Skin of body (tissue), 2 donors: ENCODE results near the gene CD209. TPM values are rescaled to one million over a fixed set of nuclear protein-coding genes. Genes with fewer than 3 reads are reported as not detected.
"Not testable (repeated sequence)": the region's sequence is repeated elsewhere in the genome, so short reads cannot be mapped to it uniquely, and the experiment has no call there.

Source experiments
- DNase-seq: peaks from one replicate; lab custom pipeline; 2025; lab: John Stamatoyannopoulos, UW
- total RNA-seq: library from RNA; depleted of rRNA; stranded (reverse); fragments of >200 nt; gene quantifications from one replicate; pipeline ENCODE4 v1.2.3, GENCODE V29; 2014

Gene CD209, protein sequence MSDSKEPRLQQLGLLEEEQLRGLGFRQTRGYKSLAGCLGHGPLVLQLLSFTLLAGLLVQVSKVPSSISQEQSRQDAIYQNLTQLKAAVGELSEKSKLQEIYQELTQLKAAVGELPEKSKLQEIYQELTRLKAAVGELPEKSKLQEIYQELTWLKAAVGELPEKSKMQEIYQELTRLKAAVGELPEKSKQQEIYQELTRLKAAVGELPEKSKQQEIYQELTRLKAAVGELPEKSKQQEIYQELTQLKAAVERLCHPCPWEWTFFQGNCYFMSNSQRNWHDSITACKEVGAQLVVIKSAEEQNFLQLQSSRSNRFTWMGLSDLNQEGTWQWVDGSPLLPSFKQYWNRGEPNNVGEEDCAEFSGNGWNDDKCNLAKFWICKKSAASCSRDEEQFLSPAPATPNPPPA
- 5.8 TPM for total RNA-seq

DNA sequence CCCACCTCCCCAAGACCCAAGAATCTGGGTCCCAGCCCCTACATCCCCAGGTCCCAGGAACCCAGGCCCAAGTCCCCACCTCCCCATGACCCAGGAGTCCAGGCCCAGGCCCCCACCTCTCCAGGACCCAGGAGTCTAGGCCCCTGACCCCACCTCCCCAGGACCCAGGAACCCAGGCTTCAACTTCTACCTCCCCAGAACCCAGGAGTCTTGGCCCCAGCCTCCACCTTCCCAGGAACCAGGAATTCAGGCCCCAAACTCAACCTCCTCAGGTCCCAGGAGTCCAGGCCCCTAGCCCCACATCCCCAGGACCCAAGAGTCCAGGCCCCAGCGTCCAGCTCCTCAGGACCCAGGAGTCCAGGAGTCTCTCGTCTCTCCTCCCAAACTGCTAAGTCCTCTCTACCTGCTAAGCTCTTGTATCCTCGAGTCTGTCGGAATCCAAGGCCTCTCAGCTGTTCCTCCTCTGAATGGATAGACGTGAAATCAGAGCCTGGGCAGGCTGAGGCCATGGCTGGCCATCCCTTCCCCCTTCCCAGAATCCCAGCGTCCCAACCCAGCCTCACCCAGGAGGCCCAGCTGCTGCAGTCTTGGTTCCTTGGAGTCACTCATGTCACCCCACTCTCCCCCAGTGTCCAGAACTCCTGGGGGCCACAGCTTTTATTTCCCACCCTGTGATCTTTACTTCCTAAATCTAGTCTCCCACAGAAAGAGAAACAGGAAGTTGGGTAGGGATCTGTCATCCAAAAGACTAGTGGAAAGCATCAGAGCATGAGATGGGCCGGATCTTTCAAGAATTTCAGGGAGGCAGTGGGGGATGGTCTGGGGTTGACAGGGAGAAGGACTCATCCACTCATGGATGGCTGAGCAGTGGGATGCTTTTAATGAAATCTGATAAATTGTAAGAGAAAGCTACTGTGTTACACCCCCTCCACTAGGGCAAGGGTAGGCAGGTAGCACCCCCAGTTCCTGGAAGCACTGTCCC, at the start of gene CD209:
CD209 (minus strand) TSS at position 632 of the 982 bp plus-strand sequence; CDS start at position 609, 23 bp downstream.
- DNase-seq, result no peak

- DNase-seq, result no peak
Measured at GRCh38 chr19:7795555-7796161, 48.3 kb upstream of the CD209 start.

- no peak for DNase-seq
Measured at GRCh38 chr19:7793493-7793892, 46.2 kb upstream of the CD209 start.

GRCh38 chr19:7792701-7793100, 45.4 kb upstream of the CD209 start:
- not testable (repeated sequence) for DNase-seq

DNA sequence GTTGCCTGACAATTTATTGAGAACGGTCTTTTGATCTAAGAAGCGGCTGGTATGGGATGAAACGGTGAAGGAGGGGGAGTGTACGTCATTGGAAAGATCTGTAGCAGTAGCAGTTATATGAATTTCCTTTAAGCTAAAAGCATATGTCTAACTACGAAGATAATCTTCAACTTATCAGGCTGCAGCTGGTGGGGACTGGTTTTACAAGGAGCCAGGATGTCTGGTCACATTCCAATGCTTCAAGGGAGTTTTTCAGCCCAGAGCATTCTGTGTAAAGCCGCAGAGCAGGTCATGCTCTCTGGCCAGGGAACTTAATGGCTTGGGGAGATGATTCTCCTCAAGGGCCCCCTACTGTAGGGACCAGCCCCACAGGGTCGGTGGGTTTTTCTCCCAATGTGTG, 44.9 kb upstream of the CD209 start:
- DNase-seq, result no peak

DNA sequence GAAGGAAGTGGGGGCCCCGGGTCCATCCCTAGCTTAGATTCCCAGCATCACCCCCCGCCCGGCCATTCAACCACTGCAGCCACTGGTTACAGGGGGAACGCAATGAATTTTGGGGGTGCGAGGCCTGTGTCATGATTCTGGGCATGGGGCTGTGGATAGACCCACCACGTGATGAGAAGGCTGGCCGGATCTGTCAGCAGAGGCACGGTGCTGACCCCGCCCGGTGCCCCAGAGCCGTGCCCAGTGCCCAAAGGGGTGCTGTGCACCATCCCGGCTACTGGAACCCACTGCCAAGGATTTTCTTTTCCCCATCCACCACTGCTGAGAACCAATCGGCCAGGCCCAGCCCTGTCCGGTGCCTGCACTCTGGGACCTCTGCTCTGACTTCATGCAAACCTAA, 43.1 kb upstream of the CD209 start:
- no peak for DNase-seq

- no peak for DNase-seq
Measured at GRCh38 chr19:7789447-7789846, 42.1 kb upstream of the CD209 start.

DNA sequence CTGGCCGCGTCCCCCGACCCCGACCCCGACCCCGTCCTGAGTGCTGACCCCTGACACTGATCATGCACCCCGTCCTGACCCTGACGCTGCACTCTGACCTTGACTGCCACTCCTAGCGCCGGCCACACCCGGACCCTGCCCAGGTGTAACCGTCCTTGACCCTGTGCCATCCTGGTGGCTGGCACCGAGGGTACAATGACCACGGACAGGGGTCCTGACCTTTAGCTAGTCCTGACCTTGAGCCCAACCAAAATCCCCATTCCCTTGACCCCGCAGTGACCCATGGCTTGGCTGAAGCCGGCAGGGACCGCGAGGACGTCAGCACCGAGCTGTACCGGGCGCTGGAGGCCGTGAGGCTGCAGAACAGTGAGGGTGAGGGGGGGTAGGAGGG, 41.6 kb upstream of the CD209 start:
- DNase-seq, result no peak

DNA sequence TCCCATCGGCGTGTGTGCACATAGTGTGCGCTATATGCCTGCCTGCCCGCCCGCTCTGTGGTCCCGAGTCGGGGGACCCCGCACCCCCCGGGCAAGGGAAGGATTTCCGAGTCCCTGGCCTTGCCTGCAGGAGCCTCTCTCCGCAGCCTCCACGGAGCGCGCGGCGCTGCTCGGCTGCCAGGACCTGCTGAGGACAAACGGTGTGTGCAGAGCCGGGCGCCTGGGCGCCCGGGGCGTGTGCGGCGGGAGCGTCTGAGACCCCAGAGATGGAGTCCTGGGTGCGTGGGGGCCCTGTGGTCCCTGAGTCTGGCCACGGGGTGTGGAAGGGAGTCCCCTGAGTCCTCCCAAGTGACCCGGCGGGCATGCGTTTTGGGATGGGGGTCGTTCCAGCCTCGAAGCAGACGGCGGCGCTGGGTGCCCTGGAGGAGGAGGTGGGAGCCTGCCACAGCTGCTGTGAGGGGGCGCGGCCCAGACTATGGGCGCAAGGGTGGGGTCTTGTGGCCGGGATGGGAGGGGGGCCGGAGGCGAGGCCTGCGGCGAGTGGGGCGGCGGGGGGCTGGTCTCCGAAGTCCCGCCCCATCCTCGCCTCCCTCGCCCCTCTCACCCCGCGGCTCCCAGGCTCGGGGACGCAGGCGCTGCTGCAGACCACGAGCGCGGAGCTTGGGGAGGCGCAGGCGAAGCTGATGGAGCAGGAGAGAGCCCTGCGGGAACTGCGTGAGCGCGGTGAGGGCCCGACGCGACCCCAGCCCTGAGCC, 41.0 kb upstream of the CD209 start:
- no peak for DNase-seq

DNA sequence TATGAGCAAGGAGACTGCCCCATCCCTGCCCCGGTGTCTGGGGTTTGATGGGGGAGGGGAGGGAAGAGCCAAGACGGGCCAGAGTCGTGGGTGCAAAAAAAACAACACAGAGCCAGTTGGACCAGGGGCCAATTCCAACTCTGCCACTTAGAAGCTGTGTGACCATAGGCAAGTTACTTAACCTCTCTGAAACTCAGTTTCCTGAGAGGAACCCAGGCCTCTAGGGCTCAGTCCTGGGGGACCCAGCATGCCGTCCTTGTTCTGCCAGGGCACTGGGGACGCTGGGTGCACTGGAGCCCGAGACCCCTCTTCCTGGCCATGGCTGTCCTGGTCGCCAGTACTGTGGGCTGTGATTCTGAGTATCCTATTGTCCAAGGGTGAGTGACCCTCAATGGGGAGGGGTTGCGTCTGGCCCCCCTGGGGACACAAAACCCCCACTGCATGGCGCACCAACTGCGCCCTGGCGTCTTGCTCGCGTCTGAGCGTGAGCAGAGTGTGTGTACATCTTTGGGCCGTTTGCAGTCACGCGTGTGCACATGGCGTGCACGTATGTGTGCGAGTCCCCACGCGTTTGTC, 40.4 kb upstream of the CD209 start:
- no peak for DNase-seq

DNA sequence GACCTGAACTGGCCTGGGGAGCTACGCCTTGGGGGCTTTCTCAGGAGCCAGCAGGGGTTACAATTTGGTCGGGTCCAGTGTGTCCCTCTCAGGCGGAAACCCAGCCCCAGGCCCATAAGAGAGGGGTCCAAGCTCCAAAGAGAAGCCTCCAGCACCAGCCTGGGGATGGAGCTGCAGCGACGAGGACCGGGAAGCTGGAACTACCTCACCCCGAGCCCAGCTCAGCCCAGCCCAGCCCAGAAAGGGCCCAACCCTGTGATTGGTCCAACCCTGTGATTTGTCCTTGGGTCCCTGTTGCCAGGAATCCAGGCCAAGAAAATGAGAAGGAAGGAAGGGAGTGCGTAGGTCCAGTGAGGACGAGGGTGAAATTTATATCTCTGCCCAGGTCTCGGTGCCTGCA, 39.8 kb upstream of the CD209 start:
- no peak for DNase-seq

DNA sequence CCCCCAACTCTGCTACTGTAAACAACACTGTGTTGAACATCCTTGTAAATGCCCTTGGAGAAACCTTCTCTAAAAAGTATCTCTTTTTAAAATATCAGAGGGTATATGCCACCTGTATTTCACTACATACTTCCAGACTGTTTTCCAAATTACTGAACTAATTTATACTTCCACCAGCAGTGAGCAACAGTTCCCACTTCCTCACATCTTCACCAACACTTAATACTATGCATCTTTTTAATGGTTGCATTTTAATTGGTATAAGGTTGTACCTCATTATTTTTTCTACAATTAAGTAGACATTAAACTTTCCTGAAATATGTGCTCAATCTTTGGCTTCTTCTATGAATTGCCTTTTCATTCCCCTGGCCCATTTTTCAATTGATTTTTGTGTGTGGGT, 37.5 kb upstream of the CD209 start:
- no peak for DNase-seq

DNA sequence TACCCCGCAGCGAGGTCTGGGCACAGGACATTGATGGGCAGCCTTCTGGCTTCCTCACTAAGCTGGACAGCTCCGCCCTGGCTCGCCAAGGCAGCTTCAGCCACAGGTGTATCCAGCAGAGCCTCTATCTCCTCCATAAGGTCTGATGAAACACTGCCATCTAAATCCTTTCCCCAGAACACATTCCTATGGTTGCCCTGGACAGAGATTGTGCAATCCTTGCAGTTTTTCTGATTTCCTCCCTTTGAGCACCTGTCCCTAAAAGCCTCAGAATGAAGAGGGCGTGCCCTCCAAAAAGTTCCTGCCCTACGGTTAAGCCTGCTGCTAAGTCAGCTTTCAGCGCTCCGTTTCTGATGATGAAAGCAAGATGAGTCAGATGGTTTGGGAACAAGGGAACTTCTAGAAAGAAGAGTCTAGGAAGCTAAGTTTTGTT, 36.7 kb upstream of the CD209 start:
- DNase-seq, result peak; percentile 13

DNA sequence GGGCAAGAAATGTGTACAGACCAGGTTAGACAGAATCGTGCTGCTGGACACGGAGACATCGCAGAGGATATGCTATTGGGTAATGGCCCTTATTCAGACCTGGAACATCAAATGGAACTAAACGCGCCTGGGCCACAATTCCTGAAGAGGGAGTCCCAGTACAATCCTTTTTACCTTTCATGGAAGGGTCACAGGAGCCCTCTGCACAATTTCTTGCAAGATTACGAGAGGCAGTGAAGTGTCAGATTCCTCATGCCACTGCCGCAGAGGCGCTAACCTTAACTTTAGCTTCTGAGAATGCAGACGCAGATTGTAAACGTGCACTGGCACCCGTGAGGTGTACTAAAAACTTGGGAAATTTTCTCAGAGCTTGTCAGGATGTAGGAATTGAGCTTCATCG, 33.8 kb upstream of the CD209 start:
- DNase-seq, result no peak

- no peak for DNase-seq
Measured at GRCh38 chr19:7779631-7780486, 32.5 kb upstream of the CD209 start.

DNA sequence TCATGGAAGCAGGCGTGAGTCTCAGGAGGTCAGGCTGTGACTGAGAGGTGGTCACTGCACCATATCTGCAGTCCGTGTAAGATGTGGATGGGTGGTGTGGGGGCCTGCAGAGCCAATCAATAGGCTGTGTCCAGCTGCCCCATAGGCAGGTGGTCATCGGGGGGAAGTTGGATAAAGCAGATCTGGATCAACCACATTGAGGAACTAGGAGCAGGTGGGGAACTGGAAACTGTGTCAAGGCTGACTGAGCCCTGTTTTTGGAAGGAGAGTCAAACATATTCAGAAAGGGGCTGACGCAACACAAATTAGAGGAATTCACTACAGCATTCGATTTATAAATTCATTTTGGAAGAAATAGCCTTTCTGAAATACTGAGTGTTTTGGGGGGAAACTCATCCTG, 30.7 kb upstream of the CD209 start:
- no peak for DNase-seq

DNA sequence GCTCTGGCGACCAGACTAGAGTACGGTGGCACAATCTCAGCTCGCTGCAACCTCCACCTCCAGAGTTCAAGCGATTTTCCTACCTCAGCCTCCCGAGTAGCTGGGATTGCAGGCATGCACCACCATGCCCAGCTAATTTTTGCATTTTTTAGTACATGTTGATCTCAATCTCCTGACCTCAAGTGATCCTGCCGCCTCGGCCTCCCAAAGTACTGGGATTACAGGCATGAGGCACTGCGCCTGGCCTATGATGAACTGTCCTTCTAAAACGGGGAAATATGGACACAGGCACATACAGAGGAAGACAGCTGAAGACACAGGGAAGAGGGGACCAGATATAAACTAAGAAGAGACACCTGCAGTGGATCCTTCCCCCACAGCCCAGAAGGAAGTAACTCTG, 28.4 kb upstream of the CD209 start:
- DNase-seq, result no peak

- DNase-seq, result no peak
Measured at GRCh38 chr19:7773841-7774240, 26.5 kb upstream of the CD209 start.

- no peak for DNase-seq
Measured at GRCh38 chr19:7772752-7773291, 25.5 kb upstream of the CD209 start.

GRCh38 chr19:7771072-7771471, 23.7 kb upstream of the CD209 start:
- DNase-seq, result no peak
